A673 (cell line): ENCODE data around the gene ADAM12. TPM values are rescaled to one million over a fixed set of nuclear protein-coding genes. Genes with fewer than 3 reads are reported as not detected.

ENCODE experiments used
- BruUV-seq: library from RNA; stranded (reverse); fragments of 400-500 nt; replicated peaks from 2 replicates; lab custom pipeline; 2021; lab: Mats Ljungman, UMichigan
- CTCF ChIA-PET: fragments of 300-600 bp; sonication (Branson Sonifier 250); formaldehyde crosslinking; loops from one replicate; lab custom pipeline; 2022; ENCODE audit warnings: antibody characterized with exemption; lab: Charles Lee
- POLR2A ChIA-PET: fragments of 300-600 bp; sonication (Branson Sonifier 250); formaldehyde crosslinking; loops from one replicate; lab custom pipeline; 2022; ENCODE audit warnings: antibody characterized with exemption; ENCODE audit not compliant: low non-redundant PET; lab: Charles Lee
- DNase-seq: peaks from one replicate; pipeline ENCODE4 v3.0.0-alpha.2; 2015; ENCODE audit warnings: low spot score
- H3K27ac ChIP-seq: fragments of 200-600 bp; sonication (generic); 2 replicates; pipeline ENCODE4 v1.5.1; 2016; ENCODE audit warnings: mixed run types, low read depth, mild to moderate bottlenecking, mixed read lengths, antibody characterized with exemption, low read length; ENCODE audit not compliant: poor library complexity, severe bottlenecking
- H3K27me3 ChIP-seq: fragments of 200-600 bp; sonication (generic); replicated peaks from 2 replicates; pipeline ENCODE4 v1.6.1; 2017; ENCODE audit warnings: mixed run types, low read depth, mild to moderate bottlenecking, mixed read lengths, antibody characterized with exemption, low read length; ENCODE audit not compliant: insufficient read depth, poor library complexity
- H3K36me3 ChIP-seq: fragments of 200-600 bp; sonication (generic); 2 replicates; pipeline ENCODE4 v1.6.1; 2016; ENCODE audit warnings: mixed run types, mild to moderate bottlenecking, mixed read lengths, antibody characterized with exemption, low read length; ENCODE audit not compliant: insufficient read depth, poor library complexity, severe bottlenecking
- H3K4me1 ChIP-seq: fragments of 200-600 bp; sonication (generic); 2 replicates; pipeline ENCODE4 v1.6.1; 2017; ENCODE audit warnings: mixed run types, mild to moderate bottlenecking, mixed read lengths, antibody characterized with exemption, low read length; ENCODE audit not compliant: insufficient read depth, poor library complexity, severe bottlenecking
- H3K4me3 ChIP-seq: fragments of 200-600 bp; sonication (generic); 2 replicates; pipeline ENCODE4 v1.5.1; 2016; ENCODE audit warnings: low read depth, mixed run types, mild to moderate bottlenecking, mixed read lengths, low read length; ENCODE audit not compliant: poor library complexity, severe bottlenecking
- H3K9me3 ChIP-seq: fragments of 200-600 bp; sonication (generic); 2 replicates; pipeline ENCODE4 v1.6.1; 2016; ENCODE audit warnings: mixed run types, low read depth, mild to moderate bottlenecking, mixed read lengths, antibody characterized with exemption, low read length; ENCODE audit not compliant: poor library complexity, severe bottlenecking
- EZH2 ChIP-seq: fragments of 200-600 bp; sonication (generic); IDR thresholded peaks from 2 replicates; pipeline ENCODE4 v1.6.1; 2017; ENCODE audit warnings: borderline replicate concordance, low read depth, mild to moderate bottlenecking, mixed read lengths, antibody characterized with exemption, low read length; ENCODE audit not compliant: poor library complexity, severe bottlenecking
- intact Hi-C: fragments of 100-400 bp; cut with micrococcal nuclease; formaldehyde crosslinking; loops from one replicate; pipeline ENCODE4 v1.10.0; 2022; ENCODE audit not compliant: unreplicated experiment
- total RNA-seq: library from RNA; stranded (reverse); gene quantifications from 2 replicates; pipeline ENCODE4 v1.2.3, GENCODE V29; 2021
- TF ChIP-seq, protein P1 (sequence below): fragments of 300-800, 200-600 bp; sonication (generic); conservative IDR thresholded peaks from 2 replicates; pipeline ENCODE4 v1.5.1; 2017; ENCODE audit warnings: low read depth, mild to moderate bottlenecking, antibody characterized with exemption, low read length, moderate library complexity, mixed read lengths

Gene ADAM12
- total RNA-seq, 1 experiment from 2014 or later: 0.17 TPM

- POLR2A ChIA-PET: no interaction called here
Measured at GRCh38 chr10:126392068-126392467, 3.8 kb upstream of the ADAM12 start.

GRCh38 chr10:126391192-126391885 is 3.1 kb upstream of the ADAM12 start:
- CTCF ChIA-PET: no interaction called here
- TF ChIP-seq, protein P1, sequence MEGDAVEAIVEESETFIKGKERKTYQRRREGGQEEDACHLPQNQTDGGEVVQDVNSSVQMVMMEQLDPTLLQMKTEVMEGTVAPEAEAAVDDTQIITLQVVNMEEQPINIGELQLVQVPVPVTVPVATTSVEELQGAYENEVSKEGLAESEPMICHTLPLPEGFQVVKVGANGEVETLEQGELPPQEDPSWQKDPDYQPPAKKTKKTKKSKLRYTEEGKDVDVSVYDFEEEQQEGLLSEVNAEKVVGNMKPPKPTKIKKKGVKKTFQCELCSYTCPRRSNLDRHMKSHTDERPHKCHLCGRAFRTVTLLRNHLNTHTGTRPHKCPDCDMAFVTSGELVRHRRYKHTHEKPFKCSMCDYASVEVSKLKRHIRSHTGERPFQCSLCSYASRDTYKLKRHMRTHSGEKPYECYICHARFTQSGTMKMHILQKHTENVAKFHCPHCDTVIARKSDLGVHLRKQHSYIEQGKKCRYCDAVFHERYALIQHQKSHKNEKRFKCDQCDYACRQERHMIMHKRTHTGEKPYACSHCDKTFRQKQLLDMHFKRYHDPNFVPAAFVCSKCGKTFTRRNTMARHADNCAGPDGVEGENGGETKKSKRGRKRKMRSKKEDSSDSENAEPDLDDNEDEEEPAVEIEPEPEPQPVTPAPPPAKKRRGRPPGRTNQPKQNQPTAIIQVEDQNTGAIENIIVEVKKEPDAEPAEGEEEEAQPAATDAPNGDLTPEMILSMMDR: no peak
- no peak for TF ChIP-seq EZH2

More at GRCh38 chr10:126392068-126392467, 3.8 kb upstream of the ADAM12 start:
- intact Hi-C loops: no loop called here
- Histone ChIP-seq H3K9me3 (no peaks in the 10 kb centered on the region), H3K4me3 (no peak overlapping the region), H3K27ac (no peak overlapping the region), H3K27me3 (peaks cover 36% of the 10 kb centered on the region), H3K36me3 (no peaks in the 10 kb centered on the region), H3K4me1 (no peaks in the 10 kb centered on the region)
- no peak for DNase-seq
- no TSS peak for BruUV-seq
- TF ChIP-seq EZH2: no peak
- TF ChIP-seq, protein P1: no peak
- CTCF ChIA-PET: no interaction called here

DNA sequence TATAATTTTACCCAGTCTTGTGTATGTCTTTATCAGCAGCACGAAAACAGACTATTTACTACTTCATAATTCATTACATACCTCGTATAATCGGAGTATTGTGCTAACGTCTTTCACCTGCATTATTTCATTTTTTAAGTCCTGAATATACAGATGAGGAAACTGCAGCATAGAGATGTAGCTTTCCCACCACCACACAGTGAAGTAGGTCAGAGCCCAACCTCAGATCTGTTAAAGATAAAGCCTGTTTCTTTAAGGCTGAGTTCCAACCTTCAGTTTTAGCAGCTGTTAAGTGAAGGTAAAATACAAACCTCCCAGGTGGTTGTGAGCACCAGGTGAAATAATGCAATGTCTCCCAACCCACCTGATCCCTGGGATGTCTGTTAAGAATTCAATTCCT is 2.0 kb upstream of the ADAM12 start:
- BruUV-seq: no TSS peak
- no peak overlapping the region for H3K4me3 ChIP-seq
- H3K36me3 ChIP-seq: no peaks in the 10 kb centered on the region
- H3K9me3 ChIP-seq: no peaks in the 10 kb centered on the region
- CTCF ChIA-PET: no interaction called here
- no peak overlapping the region for H3K27ac ChIP-seq
- DNase-seq: no peak
- no peaks in the 10 kb centered on the region for H3K4me1 ChIP-seq
- POLR2A ChIA-PET: no interaction called here
- no peak for TF ChIP-seq EZH2
- TF ChIP-seq, protein P1: no peak
- intact Hi-C loops: no loop called here
- peaks cover 42% of the 10 kb centered on the region for H3K27me3 ChIP-seq

More at GRCh38 chr10:126391192-126391885, 3.1 kb upstream of the ADAM12 start:
- DNase-seq: no peak
- Histone ChIP-seq H3K36me3 (no peaks in the 10 kb centered on the region), H3K4me3 (no peak overlapping the region), H3K27me3 (peaks cover 42% of the 10 kb centered on the region), H3K27ac (no peak overlapping the region), H3K9me3 (no peaks in the 10 kb centered on the region), H3K4me1 (no peaks in the 10 kb centered on the region)
- POLR2A ChIA-PET: no interaction called here
- intact Hi-C loops: no loop called here
- BruUV-seq: no TSS peak
